HFF-Myc (cell line): ENCODE measurements around the gene TCERG1L.

Source experiments
- DNase-seq: peaks from one replicate; pipeline ENCODE4 v3.0.0-alpha.2; 2011; ENCODE audit warnings: low read depth; ENCODE audit errors: extremely low read depth
- H3K4me3 ChIP-seq: replicated peaks from 2 replicates; pipeline ENCODE4 v1.5.1; 2011; ENCODE audit warnings: low read depth, mild to moderate bottlenecking, control low read depth, low read length
- CTCF ChIP-seq: IDR thresholded peaks from 2 replicates; pipeline ENCODE4 v1.5.1; 2012; ENCODE audit warnings: mild to moderate bottlenecking, low read depth, low read length, control low read depth; ENCODE audit errors: missing control alignments

TCERG1L gene

GRCh38 chr10:131149111-131149510, 162.4 kb downstream of the TCERG1L start:
- no peak for TF ChIP-seq CTCF
- H3K4me3 ChIP-seq = no peak overlapping the region
- DNase-seq = no peak

- no peak overlapping the region for H3K4me3 ChIP-seq
- TF ChIP-seq CTCF = no peak
- no peak for DNase-seq
These were observed 163.3 kb downstream of the TCERG1L start for GRCh38 chr10:131148270-131148669.

GRCh38 chr10:131147301-131147975, 164.1 kb downstream of the TCERG1L start:
- H3K4me3 ChIP-seq = no peak overlapping the region
- no peak for DNase-seq
- no peak for TF ChIP-seq CTCF

GRCh38 chr10:131146790-131147189, 164.7 kb downstream of the TCERG1L start:
- DNase-seq = no peak
- no peak overlapping the region for H3K4me3 ChIP-seq
- no peak for TF ChIP-seq CTCF

- TF ChIP-seq CTCF = no peak
- DNase-seq = no peak
- no peak overlapping the region for H3K4me3 ChIP-seq
These were observed 165.8 kb downstream of the TCERG1L start for GRCh38 chr10:131145756-131146155.

GRCh38 chr10:131144711-131145375, 166.7 kb downstream of the TCERG1L start:
- H3K4me3 ChIP-seq = no peak overlapping the region
- no peak for DNase-seq
- no peak for TF ChIP-seq CTCF
